ENCODE results near the gene ALDH8A1. TPM values are rescaled to one million over a fixed set of nuclear protein-coding genes. Genes with fewer than 3 reads are reported as not detected.

Gene ALDH8A1
- total and polyA plus RNA-seq, 12 donors: 0.09 to 1.7 (median 0.24) TPM; not detected in 5

- no peaks in the 10 kb centered on the region for H3K36me3 ChIP-seq
- intact Hi-C loops (cut with DNase I): no loop called here
- H3K9me3 ChIP-seq: no peaks in the 10 kb centered on the region
- TF ChIP-seq CTCF (IDR thresholded peaks at IDR 0.05): no peak
- H3K27ac ChIP-seq: no peak overlapping the region
- no peak overlapping the region for H3K4me3 ChIP-seq
- ATAC-seq: no peak
- WGBS, 2 donors: 71 to 78% methylated on average over 9 of the region's 9 CpGs
- no peaks in the 10 kb centered on the region for H3K27me3 ChIP-seq
- no peak for DNase-seq
- no peaks in the 10 kb centered on the region for H3K4me1 ChIP-seq
Observed at GRCh38 chr6:134870677-134871498, 79.0 kb downstream of the ALDH8A1 start.

- H3K27ac ChIP-seq: no peak overlapping the region
- DNase-seq (no peak), ATAC-seq (no peak)
- no peaks in the 10 kb centered on the region for H3K4me1 ChIP-seq
- WGBS, 2 donors: 80 to 92% methylated on average over 3 of the region's 3 CpGs
- no peaks in the 10 kb centered on the region for H3K36me3 ChIP-seq
- no peak for TF ChIP-seq CTCF (IDR thresholded peaks at IDR 0.05)
- intact Hi-C loops (cut with DNase I): no loop called here
- H3K27me3 ChIP-seq: no peaks in the 10 kb centered on the region
- no peak overlapping the region for H3K4me3 ChIP-seq
- no peaks in the 10 kb centered on the region for H3K9me3 ChIP-seq
Observed at GRCh38 chr6:134868812-134869211, 81.1 kb downstream of the ALDH8A1 start.

Small RNAs within 50 kb of the gene (microRNA-seq; reads per million reads assigned to microRNA genes)
- 0 reads per million in 2 donors for gene MIR3662

Other genes starting within 250 kb of the ALDH8A1 start
- gene HBS1L, start 104.7 kb upstream of the ALDH8A1 start, total RNA-seq: 10 to 100 TPM; 83.8 to 100.0 (median 91.6) TPM
- 10 to 100 TPM; 20.8 to 32.9 TPM for gene HBS1L, start 104.7 kb upstream of the ALDH8A1 start, polyA plus RNA-seq
- gene MYB, start 231.2 kb upstream of the ALDH8A1 start, total RNA-seq: under 1 TPM in 3 of 10 donors, not detected in 7; 0.13 to 0.39 (median 0.13) TPM
- under 1 TPM in 1 of 2 donors, not detected in 1; 0.01 TPM for gene MYB, start 231.2 kb upstream of the ALDH8A1 start, polyA plus RNA-seq

Data from heart right ventricle (tissue), 16 donors.